Naive thymus-derived CD4-positive, alpha-beta T cell (primary cell): ENCODE measurements around the gene STYXL1. TPM values are rescaled to one million over a fixed set of nuclear protein-coding genes. Genes with fewer than 3 reads are reported as not detected.

ENCODE experiments used
- ATAC-seq: fragments of 150-1000 bp; cut with Tn5 transposase; 2 replicates; pipeline ENCODE4 v1.10.0; 2021; ENCODE audit warnings: mild to moderate bottlenecking, moderate library complexity
- CTCF ChIA-PET: fragments of 350-600 bp; sonication (Branson Sonifier 250); formaldehyde crosslinking; loops from one replicate; lab custom pipeline; 2021; ENCODE audit warnings: antibody characterized with exemption; lab: Charles Lee
- POLR2A ChIA-PET: fragments of 350-600 bp; sonication (Branson Sonifier 250); formaldehyde crosslinking; loops from one replicate; lab custom pipeline; 2021; ENCODE audit warnings: antibody characterized with exemption, inconsistent platforms; lab: Charles Lee
- DNase-seq, 9 donors: peaks; one replicate each; pipeline versions ENCODE4 v3.0.0 to v3.0.0-alpha.2; 2020 to 2022; ENCODE audit warnings: mixed read lengths in 1 of 9
- H3K27ac ChIP-seq: one replicate; pipeline ENCODE4 v1.7.0; 2013; ENCODE audit warnings: mild to moderate bottlenecking, low read depth, low read length, moderate library complexity
- H3K27me3 ChIP-seq, 2 donors: one replicate each; pipeline ENCODE4 v1.7.0; 2013; ENCODE audit warnings: low read length in 2 of 2, mild to moderate bottlenecking in 2 of 2, moderate library complexity in 2 of 2; ENCODE audit not compliant: control insufficient read depth in 2 of 2, insufficient read depth in 2 of 2
- H3K36me3 ChIP-seq, 3 experiments: 1 replicate in 2 of 3; 2 replicates in 1 of 3; pipeline ENCODE4 v1.7.0; 2013; ENCODE audit warnings: low read length in 3 of 3, mild to moderate bottlenecking in 3 of 3, moderate library complexity in 1 of 3; ENCODE audit not compliant: insufficient read depth in 3 of 3, control insufficient read depth in 2 of 3
- H3K4me1 ChIP-seq, 2 donors: one replicate each; pipeline ENCODE4 v1.7.0; 2013; ENCODE audit warnings: low read length in 2 of 2, mild to moderate bottlenecking in 2 of 2, moderate library complexity in 1 of 2; ENCODE audit not compliant: control insufficient read depth in 2 of 2, insufficient read depth in 2 of 2
- H3K4me3 ChIP-seq: 2 replicates; pipeline ENCODE4 v1.7.0; 2013; ENCODE audit warnings: mild to moderate bottlenecking, low read length
- H3K9me3 ChIP-seq, 3 experiments: 1 replicate in 2 of 3; 2 replicates in 1 of 3; pipeline ENCODE4 v1.7.0; 2013; ENCODE audit warnings: low read length in 3 of 3; ENCODE audit not compliant: control insufficient read depth in 2 of 3
- H3K27ac Mint-ChIP-seq, 9 donors: one replicate each; pipeline ENCODE4 v1.8.0; 2020 to 2022; ENCODE audit warnings: mixed read lengths in 9 of 9, mild to moderate bottlenecking in 8 of 9, moderate library complexity in 5 of 9, inconsistent platforms in 2 of 9
- H3K27me3 Mint-ChIP-seq, 5 donors: one replicate each; pipeline ENCODE4 v1.8.0; 2021 to 2022; ENCODE audit warnings: mixed read lengths in 5 of 5, mild to moderate bottlenecking in 1 of 5
- H3K36me3 Mint-ChIP-seq, 5 donors: one replicate each; pipeline ENCODE4 v1.8.0; 2020 to 2022; ENCODE audit warnings: mixed read lengths in 5 of 5, mild to moderate bottlenecking in 3 of 5, inconsistent platforms in 1 of 5
- H3K4me1 Mint-ChIP-seq, 7 donors: one replicate each; pipeline ENCODE4 v1.8.0; 2020 to 2022; ENCODE audit warnings: mixed read lengths in 7 of 7, mild to moderate bottlenecking in 3 of 7, inconsistent platforms in 1 of 7
- H3K4me3 Mint-ChIP-seq, 10 donors: one replicate each; pipeline ENCODE4 v1.8.0; 2020 to 2022; ENCODE audit warnings: mild to moderate bottlenecking in 10 of 10, mixed read lengths in 10 of 10, moderate library complexity in 6 of 10, inconsistent platforms in 2 of 10
- H3K9me3 Mint-ChIP-seq, 11 donors: one replicate each; pipeline ENCODE4 v1.8.0; 2020 to 2022; ENCODE audit warnings: mixed read lengths in 11 of 11, mild to moderate bottlenecking in 4 of 11, inconsistent platforms in 1 of 11, moderate library complexity in 1 of 11
- intact Hi-C, 2 donors: fragments of 100-400 bp; cut with micrococcal nuclease; formaldehyde crosslinking; loops; one replicate each; pipeline ENCODE4 v1.15.1; 2023
- polyA plus RNA-seq, 2 donors: library from polyadenylated mRNA; unstranded; fragments of 300-500 nt; fragmentation: Illumina TruSeq; gene quantifications; one replicate each; pipeline ENCODE4 v1.2.3, GENCODE V29; 2021
- total RNA-seq, 6 experiments: library from RNA in 5 of 6; stranded (reverse) in 5 of 6; gene quantifications; 1 replicate in 5 of 6; 2 replicates in 1 of 6; pipeline ENCODE4 v1.2.3 and lab custom pipeline; 2021 to 2026

STYXL1 gene
- total and polyA plus RNA-seq, 7 experiments from 2014 or later: 11.3 to 45.5 (median 21.7) TPM

GRCh38 chr7:75969704-75970498 is 77.9 kb downstream of the STYXL1 start:
- H3K27ac Mint-ChIP-seq: peak overlapping the region in 1 of 9 donors; percentile 53
- intact Hi-C loops: no loop called here
- ChIA-PET POLR2A (no interaction called here), CTCF (no interaction called here)
- peaks cover 0 to 12% (median 0%) of the 10 kb centered on the region in 7 donors for H3K4me1 Mint-ChIP-seq
- Histone ChIP-seq H3K27ac (no peak overlapping the region), H3K36me3 (peaks cover 0 to 34% (median 4%) of the 10 kb centered on the region in 3 experiments), H3K27me3 (no peaks in the 10 kb centered on the region), H3K4me3 (no peak overlapping the region), H3K4me1 (no peaks in the 10 kb centered on the region), H3K9me3 (no peaks in the 10 kb centered on the region)
- peaks cover 4 to 25% (median 6%) of the 10 kb centered on the region in 5 donors for H3K36me3 Mint-ChIP-seq
- no peaks in the 10 kb centered on the region for H3K27me3 Mint-ChIP-seq
- DNase-seq (no peak), ATAC-seq (no peak)
- no peak overlapping the region for H3K4me3 Mint-ChIP-seq
- no peaks in the 10 kb centered on the region for H3K9me3 Mint-ChIP-seq

- H3K36me3 ChIP-seq: peaks cover 0 to 34% (median 4%) of the 10 kb centered on the region in 3 experiments
- intact Hi-C loops: no loop called here
- H3K4me3 ChIP-seq: no peak overlapping the region
- CTCF ChIA-PET: no interaction called here
- Mint-ChIP-seq H3K4me1 (peaks cover 0 to 12% (median 0%) of the 10 kb centered on the region in 7 donors), H3K36me3 (peaks cover 4 to 23% (median 6%) of the 10 kb centered on the region in 5 donors), H3K4me3 (no peak overlapping the region), H3K9me3 (no peaks in the 10 kb centered on the region), H3K27ac (peak overlapping the region in 1 of 9 donors; percentile 58), H3K27me3 (no peaks in the 10 kb centered on the region)
- no peak overlapping the region for H3K27ac ChIP-seq
- no peaks in the 10 kb centered on the region for H3K4me1 ChIP-seq
- H3K9me3 ChIP-seq: no peaks in the 10 kb centered on the region
- ATAC-seq (no peak), DNase-seq (no peak)
- H3K27me3 ChIP-seq: no peaks in the 10 kb centered on the region
- POLR2A ChIA-PET: no interaction called here
Measured at GRCh38 chr7:75969182-75969581, 78.6 kb downstream of the STYXL1 start.

GRCh38 chr7:75968561-75969001 is 79.2 kb downstream of the STYXL1 start:
- H3K4me3 Mint-ChIP-seq: no peak overlapping the region
- no peaks in the 10 kb centered on the region for H3K27me3 Mint-ChIP-seq
- peaks cover 0 to 19% (median 4%) of the 10 kb centered on the region in 5 donors for H3K36me3 Mint-ChIP-seq
- no peaks in the 10 kb centered on the region for H3K9me3 ChIP-seq
- ChIA-PET CTCF (no interaction called here), POLR2A (no interaction called here)
- H3K4me3 ChIP-seq: no peak overlapping the region
- no peaks in the 10 kb centered on the region for H3K4me1 ChIP-seq
- peaks cover 0 to 13% (median 0%) of the 10 kb centered on the region in 7 donors for H3K4me1 Mint-ChIP-seq
- ATAC-seq: no peak
- DNase-seq: no peak
- H3K27me3 ChIP-seq: no peaks in the 10 kb centered on the region
- H3K27ac Mint-ChIP-seq: no peak overlapping the region
- intact Hi-C loops: no loop called here
- H3K9me3 Mint-ChIP-seq: no peaks in the 10 kb centered on the region
- H3K27ac ChIP-seq: no peak overlapping the region
- peaks cover 0 to 34% (median 4%) of the 10 kb centered on the region in 3 experiments for H3K36me3 ChIP-seq

GRCh38 chr7:75968012-75968411 is 79.8 kb downstream of the STYXL1 start:
- H3K27ac Mint-ChIP-seq: no peak overlapping the region
- Histone ChIP-seq H3K9me3 (no peaks in the 10 kb centered on the region), H3K36me3 (peaks cover 0 to 34% (median 4%) of the 10 kb centered on the region in 3 experiments), H3K4me3 (no peak overlapping the region), H3K4me1 (no peaks in the 10 kb centered on the region), H3K27me3 (no peaks in the 10 kb centered on the region), H3K27ac (no peak overlapping the region)
- no peaks in the 10 kb centered on the region for H3K27me3 Mint-ChIP-seq
- ATAC-seq (no peak), DNase-seq (no peak)
- H3K4me1 Mint-ChIP-seq: peaks cover 0 to 17% (median 2%) of the 10 kb centered on the region in 7 donors
- ChIA-PET CTCF (no interaction called here), POLR2A (no interaction called here)
- H3K4me3 Mint-ChIP-seq: no peak overlapping the region
- intact Hi-C loops: no loop called here
- H3K9me3 Mint-ChIP-seq: peaks cover 0 to 2% (median 0%) of the 10 kb centered on the region in 11 donors
- H3K36me3 Mint-ChIP-seq: peaks cover 0 to 21% (median 4%) of the 10 kb centered on the region in 5 donors

- intact Hi-C loops: no loop called here
- Mint-ChIP-seq H3K9me3 (peaks cover 0 to 2% (median 0%) of the 10 kb centered on the region in 11 donors), H3K27me3 (no peaks in the 10 kb centered on the region), H3K4me1 (peaks cover 0 to 19% (median 4%) of the 10 kb centered on the region in 7 donors), H3K4me3 (no peak overlapping the region), H3K27ac (peak overlapping the region in 1 of 9 donors; percentile 8), H3K36me3 (peaks cover 0 to 25% (median 7%) of the 10 kb centered on the region in 5 donors)
- ATAC-seq (peak; percentile 32), DNase-seq (no peak)
- H3K27ac ChIP-seq: no peak overlapping the region
- CTCF ChIA-PET: no interaction called here
- POLR2A ChIA-PET: interaction anchor here (0.6 kb wide), 1 partner anchor 100 kb away, joined by 3 read pairs; no protein-coding TSS in a partner anchor
- no peak overlapping the region for H3K4me3 ChIP-seq
- peaks cover 0 to 34% (median 4%) of the 10 kb centered on the region in 3 experiments for H3K36me3 ChIP-seq
- no peaks in the 10 kb centered on the region for H3K27me3 ChIP-seq
- no peaks in the 10 kb centered on the region for H3K9me3 ChIP-seq
- H3K4me1 ChIP-seq: no peaks in the 10 kb centered on the region
Measured at GRCh38 chr7:75967487-75967997, 80.3 kb downstream of the STYXL1 start.

- ATAC-seq (no peak), DNase-seq (no peak)
- H3K36me3 ChIP-seq: peaks cover 0 to 34% (median 0%) of the 10 kb centered on the region in 3 experiments
- H3K27me3 Mint-ChIP-seq: no peaks in the 10 kb centered on the region
- H3K4me3 ChIP-seq: no peak overlapping the region
- no peaks in the 10 kb centered on the region for H3K27me3 ChIP-seq
- POLR2A ChIA-PET: interaction anchor here (0.6 kb wide), 1 partner anchor 100 kb away, joined by 3 read pairs; no protein-coding TSS in a partner anchor
- H3K27ac Mint-ChIP-seq: peak overlapping the region in 1 of 9 donors; percentile 8
- peaks cover 0 to 17% (median 4%) of the 10 kb centered on the region in 7 donors for H3K4me1 Mint-ChIP-seq
- H3K9me3 ChIP-seq: no peaks in the 10 kb centered on the region
- intact Hi-C loops: no loop called here
- H3K27ac ChIP-seq: no peak overlapping the region
- CTCF ChIA-PET: no interaction called here
- peaks cover under 1 to 23% (median 6%) of the 10 kb centered on the region in 5 donors for H3K36me3 Mint-ChIP-seq
- H3K4me1 ChIP-seq: no peaks in the 10 kb centered on the region
- H3K4me3 Mint-ChIP-seq: no peak overlapping the region
- peaks cover 0 to 2% (median 0%) of the 10 kb centered on the region in 11 donors for H3K9me3 Mint-ChIP-seq
Measured at GRCh38 chr7:75967055-75967454, 80.7 kb downstream of the STYXL1 start.
